ENCODE data around the gene C1S.
"Not testable (repeated sequence)": the region's sequence is repeated elsewhere in the genome, so short reads cannot be mapped to it uniquely, and the experiment has no call there.

The C1S gene

DNA sequence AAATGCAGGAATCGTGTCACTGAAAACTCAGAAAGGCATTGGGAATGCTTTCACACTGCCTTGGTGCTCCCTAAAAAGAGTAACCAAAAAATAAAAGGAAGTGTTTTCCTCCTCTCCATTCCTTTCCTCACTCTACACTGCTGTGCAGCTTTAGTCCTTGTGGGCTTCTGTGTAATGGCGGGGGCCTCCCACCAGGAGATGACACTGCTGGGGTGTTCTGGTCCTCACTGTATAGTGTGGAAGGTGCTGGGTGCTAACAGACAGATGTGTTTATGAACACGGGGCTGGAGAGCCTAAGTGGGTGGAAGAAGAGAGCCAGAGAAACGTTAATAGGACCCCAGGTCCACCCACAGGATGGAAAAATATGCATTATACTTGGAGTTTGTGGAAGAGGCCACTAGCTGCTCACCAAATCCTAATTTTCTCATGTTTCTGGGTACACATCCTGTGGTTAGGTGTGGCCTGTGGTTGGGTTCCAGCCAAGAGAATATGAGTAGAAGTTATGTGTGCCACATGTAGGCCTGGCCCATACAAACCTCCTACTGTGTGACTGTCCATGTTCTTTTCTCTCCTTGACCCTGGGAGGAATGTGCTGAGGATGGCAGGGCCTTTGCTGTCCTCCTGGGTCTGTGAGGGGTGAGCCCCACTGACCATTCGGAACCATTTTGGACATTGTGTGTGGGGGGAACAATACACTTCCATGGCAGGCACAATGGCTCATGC, 14.0 kb upstream of the C1S start:
- TF ChIP-seq, protein P1, sequence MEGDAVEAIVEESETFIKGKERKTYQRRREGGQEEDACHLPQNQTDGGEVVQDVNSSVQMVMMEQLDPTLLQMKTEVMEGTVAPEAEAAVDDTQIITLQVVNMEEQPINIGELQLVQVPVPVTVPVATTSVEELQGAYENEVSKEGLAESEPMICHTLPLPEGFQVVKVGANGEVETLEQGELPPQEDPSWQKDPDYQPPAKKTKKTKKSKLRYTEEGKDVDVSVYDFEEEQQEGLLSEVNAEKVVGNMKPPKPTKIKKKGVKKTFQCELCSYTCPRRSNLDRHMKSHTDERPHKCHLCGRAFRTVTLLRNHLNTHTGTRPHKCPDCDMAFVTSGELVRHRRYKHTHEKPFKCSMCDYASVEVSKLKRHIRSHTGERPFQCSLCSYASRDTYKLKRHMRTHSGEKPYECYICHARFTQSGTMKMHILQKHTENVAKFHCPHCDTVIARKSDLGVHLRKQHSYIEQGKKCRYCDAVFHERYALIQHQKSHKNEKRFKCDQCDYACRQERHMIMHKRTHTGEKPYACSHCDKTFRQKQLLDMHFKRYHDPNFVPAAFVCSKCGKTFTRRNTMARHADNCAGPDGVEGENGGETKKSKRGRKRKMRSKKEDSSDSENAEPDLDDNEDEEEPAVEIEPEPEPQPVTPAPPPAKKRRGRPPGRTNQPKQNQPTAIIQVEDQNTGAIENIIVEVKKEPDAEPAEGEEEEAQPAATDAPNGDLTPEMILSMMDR (IDR thresholded peaks at IDR 0.05; ENCODE audit: low read depth, low read length) = no peak
- no peak for TF ChIP-seq EZH2phosphoT487 (IDR thresholded peaks at IDR 0.05; ENCODE audit: low read depth)
- H3K79me2 ChIP-seq (ENCODE audit: low read length) = no peaks in the 10 kb centered on the region
- no peak overlapping the region for H3K9ac ChIP-seq (ENCODE audit: low read length)
- peaks cover 8% of the 10 kb centered on the region for H3K4me1 ChIP-seq (ENCODE audit: low read length)
- H3K4me3 ChIP-seq (ENCODE audit: low read length) = no peak overlapping the region
- no peak overlapping the region for H3K4me2 ChIP-seq (ENCODE audit: low read length)
- no peaks in the 10 kb centered on the region for H3K27me3 ChIP-seq (ENCODE audit: low read depth, low read length)
- no peaks in the 10 kb centered on the region for H3K9me3 ChIP-seq (ENCODE audit: insufficient read depth, low read length)
- no peaks in the 10 kb centered on the region for H3K36me3 ChIP-seq (replicated peaks; ENCODE audit: low read depth, low read length)
- H3K27ac ChIP-seq (ENCODE audit: low read length) = no peak overlapping the region
- no peaks in the 10 kb centered on the region for H4K20me1 ChIP-seq (ENCODE audit: insufficient read depth, low read length)
- no peak overlapping the region for H2AFZ ChIP-seq (ENCODE audit: low read depth, low read length)

DNA sequence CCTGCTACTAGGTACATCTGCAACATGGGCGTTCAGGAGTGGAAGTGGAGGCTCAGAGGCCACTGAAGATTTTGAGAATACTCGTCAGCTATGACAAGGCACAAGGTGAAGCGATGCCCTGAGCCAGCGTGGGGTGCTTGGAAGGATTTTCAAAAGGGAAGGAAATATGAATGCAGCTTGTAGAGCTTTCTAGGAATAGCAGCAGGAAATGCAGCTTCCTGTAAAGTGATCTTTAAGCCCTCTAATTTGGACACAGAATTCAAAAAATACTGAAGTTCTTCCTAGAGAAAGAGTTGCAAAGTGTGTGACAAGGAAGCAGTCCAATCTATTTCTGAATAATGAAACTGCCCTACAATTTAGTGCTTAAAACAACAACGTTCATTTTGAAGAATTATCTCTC, 13.2 kb upstream of the C1S start:
- H3K36me3 ChIP-seq (replicated peaks; ENCODE audit: low read depth, low read length) = no peaks in the 10 kb centered on the region

DNA sequence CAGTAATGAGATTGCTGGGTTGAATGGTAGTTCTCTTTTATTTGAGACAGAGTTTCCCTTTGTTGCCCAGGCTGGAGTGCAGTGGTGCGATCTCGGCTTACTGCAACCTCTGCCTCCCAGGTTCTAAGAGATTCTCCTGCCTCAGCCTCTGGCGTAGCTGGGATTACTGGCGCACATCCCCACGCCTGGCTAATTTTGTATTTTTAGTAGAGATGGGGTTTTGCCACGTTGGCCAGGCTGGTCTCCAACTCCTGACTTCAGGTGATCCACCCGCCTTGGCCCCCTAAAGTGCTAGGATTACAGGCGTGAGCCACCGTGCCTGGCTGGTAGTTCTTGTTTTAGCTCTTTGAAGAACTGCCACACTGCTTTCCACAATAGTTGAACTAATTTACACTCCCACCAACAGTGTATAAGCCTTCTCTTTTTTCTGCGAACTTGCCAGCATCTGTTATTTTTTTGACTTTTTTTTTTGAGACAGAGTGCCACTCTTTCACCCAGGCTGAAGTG, 11.0 kb upstream of the C1S start:
- not testable (repeated sequence) for H3K4me2 ChIP-seq (ENCODE audit: low read length); H3K27ac ChIP-seq (ENCODE audit: low read length); H2AFZ ChIP-seq (ENCODE audit: low read depth, low read length); H3K36me3 ChIP-seq (replicated peaks; ENCODE audit: low read depth, low read length); H3K9ac ChIP-seq (ENCODE audit: low read length); H3K79me2 ChIP-seq (ENCODE audit: low read length); H3K9me3 ChIP-seq (ENCODE audit: insufficient read depth, low read length); H3K4me3 ChIP-seq (ENCODE audit: low read length); H3K4me1 ChIP-seq (ENCODE audit: low read length); H4K20me1 ChIP-seq (ENCODE audit: insufficient read depth, low read length)
- H3K27me3 ChIP-seq (ENCODE audit: low read depth, low read length) = peaks cover 12% of the 10 kb centered on the region

More for the DNA sequence above, 13.2 kb upstream of the C1S start:
- Histone ChIP-seq H2AFZ (ENCODE audit: low read depth, low read length) (peak overlapping the region; percentile 46), H4K20me1 (ENCODE audit: insufficient read depth, low read length) (no peaks in the 10 kb centered on the region), H3K4me1 (ENCODE audit: low read length) (peaks cover 8% of the 10 kb centered on the region), H3K4me2 (ENCODE audit: low read length) (no peak overlapping the region), H3K79me2 (ENCODE audit: low read length) (no peaks in the 10 kb centered on the region), H3K9me3 (ENCODE audit: insufficient read depth, low read length) (no peaks in the 10 kb centered on the region), H3K4me3 (ENCODE audit: low read length) (no peak overlapping the region), H3K9ac (ENCODE audit: low read length) (no peak overlapping the region), H3K27me3 (ENCODE audit: low read depth, low read length) (peaks cover under 1% of the 10 kb centered on the region; the same call in 1 of the 2 replicates), H3K27ac (ENCODE audit: low read length) (no peak overlapping the region)
- TF ChIP-seq, protein P1 (IDR thresholded peaks at IDR 0.05; ENCODE audit: low read depth, low read length) = no peak
- TF ChIP-seq EZH2phosphoT487 (IDR thresholded peaks at IDR 0.05; ENCODE audit: low read depth) = no peak

DNA sequence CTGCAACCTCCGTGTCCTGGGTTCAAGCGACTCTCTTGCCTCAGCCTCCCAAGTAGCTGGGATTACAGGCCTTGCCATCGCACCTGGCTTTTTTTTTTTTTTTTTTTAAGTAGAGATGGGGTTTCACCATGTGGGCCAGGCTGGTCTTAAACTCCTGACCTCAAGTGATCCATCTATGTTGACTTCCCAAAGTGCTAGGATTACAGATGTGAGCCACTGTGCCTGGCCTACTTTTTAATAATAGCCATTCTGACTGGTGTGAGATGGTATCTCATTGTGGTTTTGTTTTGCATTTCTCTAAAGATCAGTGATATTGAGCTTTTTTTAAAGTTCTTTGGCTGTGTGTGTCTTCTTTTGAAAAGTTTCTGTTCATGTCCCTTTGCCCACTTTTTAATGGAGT, 10.5 kb upstream of the C1S start:
- not testable (repeated sequence) for H4K20me1 ChIP-seq (ENCODE audit: insufficient read depth, low read length); H2AFZ ChIP-seq (ENCODE audit: low read depth, low read length); H3K79me2 ChIP-seq (ENCODE audit: low read length); H3K9ac ChIP-seq (ENCODE audit: low read length); H3K4me3 ChIP-seq (ENCODE audit: low read length); H3K27ac ChIP-seq (ENCODE audit: low read length); H3K9me3 ChIP-seq (ENCODE audit: insufficient read depth, low read length); H3K36me3 ChIP-seq (replicated peaks; ENCODE audit: low read depth, low read length); H3K4me2 ChIP-seq (ENCODE audit: low read length); H3K4me1 ChIP-seq (ENCODE audit: low read length)
- peaks cover 13% of the 10 kb centered on the region for H3K27me3 ChIP-seq (ENCODE audit: low read depth, low read length)

DNA sequence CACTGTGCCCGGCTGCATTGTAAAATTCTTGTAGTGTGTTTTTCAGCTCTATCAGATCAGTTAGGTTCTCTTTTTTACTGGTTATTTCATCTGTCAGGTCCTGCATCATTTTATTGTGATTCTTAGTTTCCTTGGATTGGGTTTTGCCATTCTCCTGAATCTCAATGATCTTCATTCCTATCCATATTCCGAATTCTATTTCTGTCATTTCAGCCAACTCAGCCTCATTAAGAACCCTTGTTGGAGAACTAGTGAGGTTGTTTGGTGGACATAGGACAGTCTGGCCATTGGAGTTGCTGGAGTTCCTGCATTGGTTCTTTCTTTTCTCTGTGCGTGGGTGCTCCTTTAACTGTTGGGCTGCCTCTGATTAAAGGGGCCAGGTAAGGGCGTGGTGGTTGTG, 5.6 kb upstream of the C1S start:
- no peaks in the 10 kb centered on the region for H3K36me3 ChIP-seq (replicated peaks; ENCODE audit: low read depth, low read length)
- no peak overlapping the region for H2AFZ ChIP-seq (ENCODE audit: low read depth, low read length)
- no peaks in the 10 kb centered on the region for H3K9me3 ChIP-seq (ENCODE audit: insufficient read depth, low read length)
- H3K27ac ChIP-seq (ENCODE audit: low read length) = no peak overlapping the region
- no peaks in the 10 kb centered on the region for H3K79me2 ChIP-seq (ENCODE audit: low read length)
- no peak overlapping the region for H3K4me3 ChIP-seq (ENCODE audit: low read length)
- TF ChIP-seq, protein P1 (IDR thresholded peaks at IDR 0.05; ENCODE audit: low read depth, low read length) = no peak
- TF ChIP-seq EZH2phosphoT487 (IDR thresholded peaks at IDR 0.05; ENCODE audit: low read depth) = no peak
- no peaks in the 10 kb centered on the region for H3K4me1 ChIP-seq (ENCODE audit: low read length)
- peaks cover 34% of the 10 kb centered on the region for H3K27me3 ChIP-seq (ENCODE audit: low read depth, low read length)
- H4K20me1 ChIP-seq (ENCODE audit: insufficient read depth, low read length) = no peaks in the 10 kb centered on the region
- no peak overlapping the region for H3K9ac ChIP-seq (ENCODE audit: low read length)
- H3K4me2 ChIP-seq (ENCODE audit: low read length) = no peak overlapping the region

DNA sequence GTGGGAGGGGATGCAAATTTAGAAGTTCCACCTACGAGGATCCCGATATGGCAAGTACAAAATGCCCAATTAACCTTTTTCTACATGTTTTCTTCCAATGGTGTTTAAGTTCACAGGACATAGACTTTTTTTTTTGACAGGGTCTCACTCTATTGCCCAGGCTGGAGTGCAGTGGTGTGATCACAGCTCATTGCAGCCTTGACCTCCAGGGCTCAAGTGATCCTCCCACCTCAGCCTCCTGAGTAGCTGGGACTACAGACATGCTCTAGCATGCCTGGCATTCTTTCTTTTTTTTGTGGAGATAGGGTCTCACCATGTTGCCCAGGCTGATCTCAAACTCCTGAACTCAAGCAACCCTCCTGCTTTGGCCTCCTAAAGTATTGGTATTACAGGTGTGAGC, 4.8 kb upstream of the C1S start:
- H2AFZ ChIP-seq (ENCODE audit: low read depth, low read length); H3K36me3 ChIP-seq (replicated peaks; ENCODE audit: low read depth, low read length); H3K4me3 ChIP-seq (ENCODE audit: low read length); H3K9ac ChIP-seq (ENCODE audit: low read length); H3K4me2 ChIP-seq (ENCODE audit: low read length); H3K79me2 ChIP-seq (ENCODE audit: low read length); H4K20me1 ChIP-seq (ENCODE audit: insufficient read depth, low read length); H3K9me3 ChIP-seq (ENCODE audit: insufficient read depth, low read length); H3K27ac ChIP-seq (ENCODE audit: low read length); H3K4me1 ChIP-seq (ENCODE audit: low read length): not testable (repeated sequence)
- H3K27me3 ChIP-seq (ENCODE audit: low read depth, low read length) = peaks cover 42% of the 10 kb centered on the region
